Measurements from ENCODE around the gene LMF1. TPM values are rescaled to one million over a fixed set of nuclear protein-coding genes. Genes with fewer than 3 reads are reported as not detected.

LMF1 gene
- total RNA-seq, 4 donors from 2014 or later, result 7.7 to 15.8 (median 10.2) TPM

GRCh38 chr16:844638-845350, 126.0 kb downstream of the LMF1 start:
- no peak for DNase-seq
- intact Hi-C loops (cut with DNase I; ENCODE audit: low total_unique reads), result no loop called here

DNA sequence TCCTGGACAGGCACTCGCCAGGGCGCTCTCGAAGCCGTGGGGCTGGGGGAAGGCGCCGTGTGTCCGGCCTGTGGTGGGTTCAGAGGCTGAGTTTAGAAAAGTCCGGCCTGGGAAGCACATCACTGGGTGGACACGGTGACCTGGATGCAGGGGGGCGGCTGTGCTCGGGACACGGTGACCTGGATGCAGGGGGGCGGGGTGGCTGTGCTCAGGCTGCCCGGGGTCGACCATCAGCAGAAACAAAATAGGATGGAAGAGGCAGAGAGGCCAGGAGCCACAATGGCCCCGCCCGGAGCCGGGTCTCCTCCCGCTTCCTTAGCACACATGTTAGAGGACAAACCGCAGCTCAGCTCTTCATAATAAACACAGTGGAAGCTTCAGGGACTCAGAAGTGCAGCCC, 127.0 kb downstream of the LMF1 start:
- in situ Hi-C loops (cut with MboI; ENCODE audit: low sequenced_read_pairs in 4 of 4), result no loop called here

More at GRCh38 chr16:844638-845350, 126.0 kb downstream of the LMF1 start:
- no peak for TF ChIP-seq POLR2A (IDR thresholded peaks at IDR 0.05)
- TF ChIP-seq, protein P1, sequence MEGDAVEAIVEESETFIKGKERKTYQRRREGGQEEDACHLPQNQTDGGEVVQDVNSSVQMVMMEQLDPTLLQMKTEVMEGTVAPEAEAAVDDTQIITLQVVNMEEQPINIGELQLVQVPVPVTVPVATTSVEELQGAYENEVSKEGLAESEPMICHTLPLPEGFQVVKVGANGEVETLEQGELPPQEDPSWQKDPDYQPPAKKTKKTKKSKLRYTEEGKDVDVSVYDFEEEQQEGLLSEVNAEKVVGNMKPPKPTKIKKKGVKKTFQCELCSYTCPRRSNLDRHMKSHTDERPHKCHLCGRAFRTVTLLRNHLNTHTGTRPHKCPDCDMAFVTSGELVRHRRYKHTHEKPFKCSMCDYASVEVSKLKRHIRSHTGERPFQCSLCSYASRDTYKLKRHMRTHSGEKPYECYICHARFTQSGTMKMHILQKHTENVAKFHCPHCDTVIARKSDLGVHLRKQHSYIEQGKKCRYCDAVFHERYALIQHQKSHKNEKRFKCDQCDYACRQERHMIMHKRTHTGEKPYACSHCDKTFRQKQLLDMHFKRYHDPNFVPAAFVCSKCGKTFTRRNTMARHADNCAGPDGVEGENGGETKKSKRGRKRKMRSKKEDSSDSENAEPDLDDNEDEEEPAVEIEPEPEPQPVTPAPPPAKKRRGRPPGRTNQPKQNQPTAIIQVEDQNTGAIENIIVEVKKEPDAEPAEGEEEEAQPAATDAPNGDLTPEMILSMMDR (IDR thresholded peaks at IDR 0.05 in 4 of 5, conservative IDR thresholded peaks at IDR 0.05 in 1 of 5), result no peak
- H3K27me3 ChIP-seq, result peaks cover 5 to 14% (median 10%) of the 10 kb centered on the region in 3 donors
- H3K4me1 ChIP-seq, result no peaks in the 10 kb centered on the region
- in situ Hi-C loops (cut with MboI; ENCODE audit: low sequenced_read_pairs in 4 of 4), result no loop called here
- no peak overlapping the region for H3K27ac ChIP-seq
- no peak overlapping the region for H3K4me3 ChIP-seq
- no peaks in the 10 kb centered on the region for H3K9me3 ChIP-seq
- ATAC-seq, result no peak
- no peaks in the 10 kb centered on the region for H3K36me3 ChIP-seq

GRCh38 chr16:842711-843560, 127.8 kb downstream of the LMF1 start:
- Histone ChIP-seq H3K27me3 (peaks cover 8 to 16% (median 13%) of the 10 kb centered on the region in 3 donors), H3K9me3 (no peaks in the 10 kb centered on the region), H3K4me1 (no peaks in the 10 kb centered on the region), H3K36me3 (no peaks in the 10 kb centered on the region), H3K4me3 (no peak overlapping the region), H3K27ac (no peak overlapping the region)
- intact Hi-C loops (cut with DNase I; ENCODE audit: low total_unique reads), result no loop called here
- TF ChIP-seq, protein P1 (IDR thresholded peaks at IDR 0.05 in 4 of 5, conservative IDR thresholded peaks at IDR 0.05 in 1 of 5), result no peak
- no peak for TF ChIP-seq POLR2A (IDR thresholded peaks at IDR 0.05)
- in situ Hi-C loops (cut with MboI; ENCODE audit: low sequenced_read_pairs in 4 of 4), result no loop called here
- ATAC-seq (no peak), DNase-seq (no peak)

More for the DNA sequence above, 127.0 kb downstream of the LMF1 start:
- Histone ChIP-seq H3K27ac (no peak overlapping the region), H3K4me3 (no peak overlapping the region), H3K36me3 (no peaks in the 10 kb centered on the region), H3K9me3 (no peaks in the 10 kb centered on the region), H3K27me3 (peaks cover 8 to 16% (median 11%) of the 10 kb centered on the region in 3 donors), H3K4me1 (no peaks in the 10 kb centered on the region)
- no peak for ATAC-seq
- intact Hi-C loops (cut with DNase I; ENCODE audit: low total_unique reads), result no loop called here
- DNase-seq, result no peak
- TF ChIP-seq, protein P1 (IDR thresholded peaks at IDR 0.05 in 4 of 5, conservative IDR thresholded peaks at IDR 0.05 in 1 of 5), result no peak
- no peak for TF ChIP-seq POLR2A (IDR thresholded peaks at IDR 0.05)

DNA sequence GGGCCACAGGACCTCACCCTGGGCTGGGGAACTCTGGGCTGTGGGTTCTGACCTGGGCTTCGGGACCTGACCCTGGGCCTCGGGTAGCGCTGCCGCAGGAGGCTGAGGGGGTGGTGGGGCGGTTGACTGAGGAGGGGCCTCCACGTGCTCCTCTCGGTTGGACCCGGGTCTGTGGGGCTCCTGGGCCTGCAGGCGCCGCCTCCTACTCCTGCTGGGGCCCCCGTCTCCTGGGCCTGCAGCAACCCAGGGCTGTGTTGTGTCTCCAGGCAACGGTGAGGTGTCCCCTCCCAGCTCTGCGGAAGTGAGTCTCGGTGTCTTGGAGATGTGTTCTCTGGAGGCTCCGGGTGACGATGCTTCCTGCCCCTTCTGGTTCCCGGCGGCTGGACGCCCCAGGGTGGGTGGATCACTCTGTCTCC, 128.7 kb downstream of the LMF1 start:
- peaks cover 8 to 16% (median 13%) of the 10 kb centered on the region in 3 donors for H3K27me3 ChIP-seq
- H3K4me3 ChIP-seq, result no peak overlapping the region
- ATAC-seq, result no peak
- no peaks in the 10 kb centered on the region for H3K4me1 ChIP-seq
- TF ChIP-seq, protein P1 (IDR thresholded peaks at IDR 0.05 in 4 of 5, conservative IDR thresholded peaks at IDR 0.05 in 1 of 5), result no peak
- no peak for TF ChIP-seq POLR2A (IDR thresholded peaks at IDR 0.05)
- in situ Hi-C loops (cut with MboI; ENCODE audit: low sequenced_read_pairs in 4 of 4), result no loop called here
- intact Hi-C loops (cut with DNase I; ENCODE audit: low total_unique reads), result no loop called here
- no peak for DNase-seq
- no peak overlapping the region for H3K27ac ChIP-seq
- peaks cover 0 to 1% (median 0%) of the 10 kb centered on the region in 3 donors for H3K9me3 ChIP-seq
- no peaks in the 10 kb centered on the region for H3K36me3 ChIP-seq
